D721Med (cell line): Measurements from ENCODE around the gene SATB1.

Experiments used
- DNase-seq: peaks from one replicate; pipeline ENCODE4 v3.0.0; 2011; ENCODE audit warnings: low spot score; ENCODE audit not compliant: insufficient read length
- FAIRE-seq: peaks from 2 replicates; lab custom pipeline; 2011; peaks lifted over from hg19 to GRCh38; lab: Jason Lieb, UNC
- TF ChIP-seq, protein P1 (sequence below): IDR thresholded peaks from 2 replicates; pipeline ENCODE4 v1.5.1; 2012; ENCODE audit warnings: mild to moderate bottlenecking, control low read depth; ENCODE audit not compliant: insufficient read depth; ENCODE audit errors: missing control alignments

SATB1 gene

GRCh38 chr3:18378218-18378617 lies 46.9 kb downstream of the SATB1 start:
- no peak for FAIRE-seq

GRCh38 chr3:18376682-18377081 lies 48.5 kb downstream of the SATB1 start:
- DNase-seq = no peak
- TF ChIP-seq, protein P1, sequence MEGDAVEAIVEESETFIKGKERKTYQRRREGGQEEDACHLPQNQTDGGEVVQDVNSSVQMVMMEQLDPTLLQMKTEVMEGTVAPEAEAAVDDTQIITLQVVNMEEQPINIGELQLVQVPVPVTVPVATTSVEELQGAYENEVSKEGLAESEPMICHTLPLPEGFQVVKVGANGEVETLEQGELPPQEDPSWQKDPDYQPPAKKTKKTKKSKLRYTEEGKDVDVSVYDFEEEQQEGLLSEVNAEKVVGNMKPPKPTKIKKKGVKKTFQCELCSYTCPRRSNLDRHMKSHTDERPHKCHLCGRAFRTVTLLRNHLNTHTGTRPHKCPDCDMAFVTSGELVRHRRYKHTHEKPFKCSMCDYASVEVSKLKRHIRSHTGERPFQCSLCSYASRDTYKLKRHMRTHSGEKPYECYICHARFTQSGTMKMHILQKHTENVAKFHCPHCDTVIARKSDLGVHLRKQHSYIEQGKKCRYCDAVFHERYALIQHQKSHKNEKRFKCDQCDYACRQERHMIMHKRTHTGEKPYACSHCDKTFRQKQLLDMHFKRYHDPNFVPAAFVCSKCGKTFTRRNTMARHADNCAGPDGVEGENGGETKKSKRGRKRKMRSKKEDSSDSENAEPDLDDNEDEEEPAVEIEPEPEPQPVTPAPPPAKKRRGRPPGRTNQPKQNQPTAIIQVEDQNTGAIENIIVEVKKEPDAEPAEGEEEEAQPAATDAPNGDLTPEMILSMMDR = no peak
- no peak for FAIRE-seq

More at GRCh38 chr3:18378218-18378617, 46.9 kb downstream of the SATB1 start:
- DNase-seq = no peak
- TF ChIP-seq, protein P1 = no peak

GRCh38 chr3:18372786-18373405 lies 52.2 kb downstream of the SATB1 start:
- FAIRE-seq (no peak), DNase-seq (no peak)
- TF ChIP-seq, protein P1 = no peak

GRCh38 chr3:18370672-18371071 lies 54.5 kb downstream of the SATB1 start:
- TF ChIP-seq, protein P1 = no peak
- FAIRE-seq = no peak
- no peak for DNase-seq

DNA sequence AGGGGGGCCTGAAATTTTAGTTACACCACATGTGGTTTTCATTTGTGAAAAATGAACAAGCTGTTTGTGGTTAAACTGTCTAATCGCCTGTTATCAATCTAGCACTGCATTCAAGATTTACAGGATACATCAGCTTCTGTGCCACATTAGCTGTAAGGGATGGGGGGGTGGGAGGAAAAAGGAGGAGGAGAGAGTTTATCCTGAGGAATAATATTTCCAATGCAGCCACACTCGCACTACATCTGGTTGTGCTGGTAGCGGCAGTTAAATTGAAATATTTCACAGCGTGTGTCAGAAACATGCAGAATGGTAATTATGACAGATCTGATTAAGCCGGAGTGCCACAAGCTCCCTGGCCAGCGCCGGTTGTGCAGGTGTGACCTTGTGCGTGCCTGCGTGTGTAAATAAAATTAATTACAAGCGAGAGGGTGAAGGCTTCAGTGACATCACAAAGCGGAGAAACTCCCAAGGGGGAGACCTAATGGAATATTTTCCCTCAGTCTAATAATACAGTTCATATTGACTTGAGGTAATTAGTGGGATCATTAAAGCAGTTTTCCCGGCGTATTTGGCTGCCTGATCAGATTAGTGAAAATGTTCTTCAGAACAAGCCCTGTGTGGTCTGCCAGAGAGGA lies 55.5 kb downstream of the SATB1 start:
- DNase-seq (no peak), FAIRE-seq (no peak)
- TF ChIP-seq, protein P1 = no peak

DNA sequence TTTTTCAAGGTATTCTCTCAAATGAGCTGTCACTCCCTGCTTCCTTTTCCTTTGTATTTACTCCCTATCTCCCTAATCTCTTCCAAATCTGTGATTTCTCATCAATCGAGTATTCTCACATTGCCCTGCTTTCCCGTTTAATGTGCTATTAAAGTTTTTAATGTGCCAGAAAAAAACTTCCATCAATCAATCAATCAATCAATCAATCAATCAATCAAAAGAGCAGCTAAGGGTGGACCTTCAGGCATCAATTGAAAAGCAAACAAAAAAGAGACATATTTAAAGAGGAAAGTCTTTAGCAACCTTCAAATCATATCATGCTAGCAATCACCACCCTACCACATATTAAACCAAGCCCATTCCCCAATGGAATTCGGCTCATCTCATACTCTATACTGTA lies 58.9 kb downstream of the SATB1 start:
- DNase-seq (no peak), FAIRE-seq (no peak)
- TF ChIP-seq, protein P1 = no peak

- TF ChIP-seq, protein P1 = no peak
- FAIRE-seq = no peak
- DNase-seq = no peak
Observed at GRCh38 chr3:18363338-18363737, 61.8 kb downstream of the SATB1 start.
